HepG2 (cell line): ENCODE results near the gene ZNF483. TPM values are rescaled to one million over a fixed set of nuclear protein-coding genes. Genes with fewer than 3 reads are reported as not detected.

ENCODE experiments used
- polyA plus RNA-seq, 8 experiments: library from polyadenylated mRNA; depleted of rRNA in 3 of 8; stranded (reverse) in 7 of 8; unstranded in 1 of 8; fragments of >200 nt; fragmentation: Illumina TruSeq in 4 of 8; extraction: Trizol in 4 of 8; gene quantifications; 2 replicates each; pipeline versions ENCODE4 v1.2.1 to v1.2.3, GENCODE V29; 2011 to 2016; ENCODE audit warnings: low read depth in 4 of 8, missing spikeins in 1 of 8, mixed read lengths in 1 of 8; ENCODE audit not compliant: insufficient read depth in 1 of 8
- total RNA-seq, 5 experiments: library from RNA; depleted of rRNA; stranded (reverse); fragments of >200 nt; fragmentation: Illumina TruSeq; extraction: Trizol; gene quantifications; 2 replicates each; pipeline ENCODE4 v1.2.3, GENCODE V29; 2016; ENCODE audit warnings: low read depth in 1 of 5

The ZNF483 gene
- total and polyA plus RNA-seq, 2 of the 13 experiments (the other 11 are each of a cell fraction or from before 2014, with no cell fraction given) = 2.0 to 9.5 TPM

Other genes starting within 250 kb of the ZNF483 start
- gene OR2K2, start 195.0 kb upstream of the ZNF483 start, total RNA-seq (2016; rRNA removed; fragmentation: Illumina TruSeq; extraction: Trizol) = not detected in 2 replicates
- not detected in 2 replicates for gene OR2K2, start 195.0 kb upstream of the ZNF483 start, polyA plus RNA-seq (2011; rRNA removed)
- 58.0 and 81.7 TPM in 2 replicates for gene ECPAS, start 40.8 kb upstream of the ZNF483 start, total RNA-seq (2016; rRNA removed; fragmentation: Illumina TruSeq; extraction: Trizol)
- gene ECPAS, start 40.8 kb upstream of the ZNF483 start, polyA plus RNA-seq (2011; rRNA removed) = 35.3 and 37.3 TPM in 2 replicates
- 15.8 and 22.5 TPM in 2 replicates for gene PTGR1, start 74.5 kb downstream of the ZNF483 start, total RNA-seq (2016; rRNA removed; fragmentation: Illumina TruSeq; extraction: Trizol)
- gene PTGR1, start 74.5 kb downstream of the ZNF483 start, polyA plus RNA-seq (2011; rRNA removed) = 5.0 and 6.0 TPM in 2 replicates
- gene DNAJC25, start 106.2 kb downstream of the ZNF483 start, total RNA-seq (2016; rRNA removed; fragmentation: Illumina TruSeq; extraction: Trizol) = 6.3 and 10.2 TPM in 2 replicates
- gene DNAJC25, start 106.2 kb downstream of the ZNF483 start, polyA plus RNA-seq (2011; rRNA removed) = 4.5 and 5.7 TPM in 2 replicates
- gene GNG10, start 136.4 kb downstream of the ZNF483 start, total RNA-seq (2016; rRNA removed; fragmentation: Illumina TruSeq; extraction: Trizol) = 29.8 and 45.0 TPM in 2 replicates
- gene GNG10, start 136.4 kb downstream of the ZNF483 start, polyA plus RNA-seq (2011; rRNA removed) = 29.8 and 32.4 TPM in 2 replicates